ENCODE measurements around the gene RP2.

The RP2 gene

DNA sequence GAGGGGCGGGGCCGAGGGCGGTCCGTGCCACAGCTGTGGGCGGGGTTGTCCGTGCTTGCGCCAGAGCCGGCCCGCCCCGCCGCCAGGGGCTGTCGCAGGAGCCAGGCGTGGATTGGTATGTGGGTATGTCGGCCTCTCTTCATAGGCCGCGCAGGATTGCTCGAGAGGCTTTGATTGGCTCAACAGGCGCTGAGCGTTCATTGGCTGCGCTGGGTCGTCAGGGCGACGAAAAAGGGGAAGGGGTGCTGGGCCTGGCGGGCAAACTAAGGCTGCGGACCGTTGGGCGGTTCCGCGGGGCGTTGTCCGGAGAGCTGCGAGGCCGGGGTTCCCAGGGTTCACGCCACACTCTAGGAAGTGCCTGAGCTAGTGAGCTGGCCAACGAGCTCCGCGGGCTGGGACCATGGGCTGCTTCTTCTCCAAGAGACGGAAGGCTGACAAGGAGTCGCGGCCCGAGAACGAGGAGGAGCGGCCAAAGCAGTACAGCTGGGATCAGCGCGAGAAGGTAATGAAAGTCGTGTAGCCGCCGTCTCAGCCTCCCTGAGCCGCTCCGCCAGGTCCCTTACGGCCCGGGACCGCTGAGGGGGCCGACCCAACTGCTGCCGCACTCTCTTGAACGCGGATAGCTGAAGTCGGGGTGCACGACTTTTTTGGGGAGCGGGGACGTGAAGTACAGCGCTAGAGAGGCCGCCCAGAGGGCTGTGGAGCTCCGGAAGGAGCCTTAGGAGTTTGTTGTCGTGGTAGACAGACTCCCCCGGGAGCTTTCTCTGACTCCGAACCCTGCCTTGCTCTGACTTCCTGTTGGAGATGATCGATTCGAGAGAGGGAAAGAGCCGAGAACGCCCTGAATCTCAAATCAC is at the start of gene RP2:
RP2 (plus strand) TSS at position 343 of the 857 bp plus-strand sequence; CDS start at position 401, 58 bp downstream.
- peak; percentile 81 to 82 for DNase-seq

DNA sequence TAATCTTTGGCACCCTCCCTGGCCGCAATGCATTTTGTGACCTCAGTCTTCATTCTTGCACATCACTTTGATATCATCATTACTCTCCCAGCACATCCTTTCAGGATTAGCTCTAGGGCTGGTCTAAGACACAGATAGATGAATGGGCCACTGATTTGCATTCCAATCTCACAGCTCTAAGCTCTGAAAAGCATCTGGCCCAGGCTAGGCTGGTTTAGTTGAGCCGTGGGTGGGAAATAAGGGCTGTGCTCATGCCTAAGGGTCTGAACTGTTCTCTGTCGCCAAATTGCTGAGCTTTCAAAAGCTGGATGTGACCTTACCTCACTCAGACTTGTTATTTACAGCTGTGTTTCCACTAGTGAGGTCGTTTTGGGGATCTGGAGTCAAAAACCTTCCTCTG is 47.9 kb upstream of the RP2 start:
- no peak for DNase-seq

DNA sequence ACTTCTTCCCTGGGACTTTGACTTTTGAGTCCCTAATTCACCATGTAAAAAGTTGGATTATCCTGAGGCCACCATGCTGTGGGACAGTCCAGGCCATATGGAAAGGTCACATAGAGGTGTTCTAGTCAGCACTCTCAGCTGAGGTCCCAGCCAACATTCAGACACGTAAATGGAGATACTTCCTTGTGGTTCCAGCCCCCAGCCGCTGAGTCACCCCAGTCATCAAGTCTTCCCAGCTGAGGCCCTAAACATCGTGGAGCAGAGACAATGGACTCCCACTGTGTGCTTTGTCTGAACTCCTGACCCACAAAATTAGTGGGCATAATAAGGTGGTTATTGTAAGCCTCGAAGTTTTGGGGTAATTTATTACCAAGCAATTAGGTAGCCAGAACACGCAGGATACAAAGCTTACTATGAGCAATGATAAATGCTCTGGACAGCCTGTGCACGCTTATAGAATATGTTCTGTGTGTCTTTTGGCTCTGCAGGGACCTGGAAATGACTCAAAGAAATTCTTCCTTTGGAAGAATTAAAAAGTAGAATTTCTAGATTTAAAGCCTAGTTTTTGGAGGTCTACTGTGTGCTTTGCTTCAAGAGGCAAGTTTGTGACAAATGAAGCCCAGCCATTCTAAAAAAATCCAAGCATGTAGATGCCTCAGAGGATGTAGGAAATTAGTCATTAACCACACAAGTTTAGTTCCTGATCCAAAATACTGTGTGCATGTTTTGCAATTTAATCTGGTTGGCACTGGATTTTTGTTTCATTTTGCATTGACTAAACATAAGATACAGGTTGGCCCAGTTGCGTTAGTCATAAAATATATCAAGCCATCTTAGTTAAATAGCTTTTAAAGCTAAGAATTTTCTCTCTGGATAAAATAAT is 44.7 kb upstream of the RP2 start:
- DNase-seq, result no peak

DNA sequence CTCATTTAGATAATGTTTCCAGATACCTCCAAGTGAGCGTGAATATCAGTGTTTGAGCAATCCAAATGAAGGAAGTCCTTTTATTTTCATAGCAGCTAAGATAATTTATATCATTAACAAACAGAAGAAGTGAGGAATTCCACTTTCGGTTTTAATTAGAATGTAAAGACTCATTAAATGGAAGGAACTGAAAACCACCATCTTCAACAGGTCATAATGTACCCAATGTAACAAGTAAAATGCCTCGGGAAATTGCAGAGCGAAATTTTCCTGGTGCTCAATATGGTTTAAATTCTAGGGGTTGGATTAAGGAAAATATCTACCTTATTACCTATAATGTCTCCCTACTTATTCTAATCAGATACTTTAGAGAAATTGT is 44.0 kb upstream of the RP2 start:
- DNase-seq, result no peak

DNA sequence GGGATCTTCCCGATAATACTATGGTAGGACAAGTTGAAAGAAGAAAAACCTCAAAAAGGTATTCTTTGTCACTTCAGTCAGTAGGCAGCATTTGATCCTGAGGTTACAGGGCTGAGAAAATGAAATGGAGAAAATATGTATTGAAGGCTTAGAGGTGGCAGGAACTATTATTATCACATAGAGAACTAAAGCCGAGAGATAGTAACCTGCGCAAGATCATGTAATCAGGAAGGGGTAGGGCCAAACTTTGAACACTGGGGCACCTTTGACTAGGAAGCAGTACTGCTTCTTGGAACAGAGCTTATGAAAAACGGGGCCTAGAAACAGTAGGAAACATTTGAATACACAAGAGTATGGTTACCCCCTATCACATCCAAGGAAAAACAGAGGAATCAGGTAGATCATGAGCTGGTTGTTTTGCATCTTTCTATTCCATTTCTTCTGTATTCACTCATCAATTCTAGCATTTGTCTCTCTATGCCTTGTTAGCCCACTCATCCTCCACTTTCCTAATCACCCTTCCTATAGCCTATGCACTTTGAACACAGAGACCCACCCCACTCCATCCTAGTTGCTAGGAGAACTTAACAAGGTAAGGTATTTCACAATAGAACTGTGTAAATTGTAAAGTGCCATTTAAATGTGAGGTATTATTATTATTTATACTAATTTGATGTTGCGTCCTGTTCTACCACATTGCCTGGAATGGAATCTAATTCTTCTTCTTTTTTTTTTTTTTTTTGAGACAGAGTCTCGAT is 43.3 kb upstream of the RP2 start:
- DNase-seq, result no peak

DNA sequence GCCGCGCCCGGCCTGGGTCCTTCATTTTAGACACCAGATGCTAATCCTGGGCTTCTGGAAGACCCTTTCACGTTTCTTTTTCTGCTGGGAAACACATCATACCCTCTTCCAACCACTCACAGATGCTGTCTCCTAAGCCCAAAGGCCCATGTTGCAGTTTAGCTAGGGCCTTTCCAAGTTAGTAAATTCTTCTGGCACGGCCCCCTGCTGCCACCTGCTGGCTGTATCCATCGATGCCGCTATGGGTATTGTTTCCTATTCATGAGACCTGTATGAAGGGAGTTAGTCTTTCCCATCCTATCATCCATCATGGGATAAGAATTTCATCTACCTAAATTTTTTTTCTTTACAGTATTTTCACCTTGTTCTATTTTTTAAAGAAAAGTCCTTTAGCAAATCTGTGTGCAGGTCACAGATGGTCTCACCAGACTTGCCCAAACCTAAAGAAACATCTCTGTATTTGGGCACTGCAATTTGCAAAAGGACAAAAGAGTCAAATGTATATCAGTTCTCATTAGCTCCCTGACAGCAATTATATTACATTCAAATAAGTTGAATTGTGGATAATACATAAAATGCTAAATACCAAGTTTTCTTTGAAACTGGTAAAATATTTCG is 40.2 kb upstream of the RP2 start:
- DNase-seq, result peak; percentile 56 to 70

DNA sequence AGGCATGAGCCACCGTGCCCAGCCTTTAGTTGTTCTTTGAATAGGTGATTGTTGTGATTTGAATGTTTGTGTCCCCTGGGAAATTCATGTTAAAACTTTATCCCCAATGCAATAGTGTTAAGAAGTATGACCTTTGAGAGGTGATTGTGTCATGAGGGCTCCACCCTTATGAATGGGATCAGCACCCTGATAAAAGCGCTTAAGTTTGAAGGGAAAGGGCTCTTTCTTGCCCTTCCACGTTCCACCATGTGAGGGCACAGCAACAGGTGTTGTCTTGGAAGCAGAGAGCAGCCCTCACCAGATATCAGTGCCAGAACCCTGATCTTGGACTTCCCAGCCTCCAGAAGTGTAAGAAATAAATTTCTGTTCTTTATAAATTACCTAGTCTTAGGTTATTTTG is 33.7 kb upstream of the RP2 start:
- no peak for DNase-seq

DNA sequence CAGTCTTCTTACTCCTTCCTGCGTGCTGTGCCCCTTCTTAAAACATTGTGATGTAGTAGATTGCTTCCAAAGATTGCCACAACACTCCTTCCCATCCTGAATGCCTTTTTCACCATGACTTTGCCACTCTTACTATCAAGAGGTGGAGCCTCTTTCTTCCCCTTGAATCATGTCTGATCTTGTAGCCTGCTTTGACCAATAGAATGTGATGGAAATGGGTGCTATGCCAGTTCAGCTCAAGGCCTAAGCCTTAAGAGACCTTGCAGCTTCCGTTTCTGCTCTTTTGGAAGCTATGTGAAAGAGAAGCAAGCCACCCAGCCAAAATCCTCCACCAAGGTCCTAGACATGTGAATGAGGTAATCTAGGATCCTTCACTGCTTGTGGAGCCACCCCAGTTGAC is 31.6 kb upstream of the RP2 start:
- DNase-seq, result no peak

DNA sequence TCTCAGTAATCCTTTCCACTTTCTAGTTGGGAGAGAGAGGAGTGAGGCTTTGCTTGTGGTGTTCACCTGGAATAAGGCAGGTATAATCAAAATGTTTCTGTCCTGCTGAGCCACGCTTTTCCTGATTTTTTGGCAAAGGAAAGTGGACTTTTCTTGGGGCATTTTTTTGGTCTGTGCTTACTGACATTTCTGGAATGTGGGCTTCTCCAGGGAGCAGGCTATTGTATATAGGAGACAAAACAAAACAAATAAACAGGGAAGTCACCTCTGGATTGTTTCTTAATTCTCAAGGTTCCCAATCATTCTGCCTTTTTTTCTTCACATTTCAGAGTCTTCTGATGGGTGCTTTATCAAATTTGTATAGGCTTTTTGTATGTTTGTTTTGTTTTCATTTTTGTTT is 25.7 kb upstream of the RP2 start:
- DNase-seq, result no peak

DNA sequence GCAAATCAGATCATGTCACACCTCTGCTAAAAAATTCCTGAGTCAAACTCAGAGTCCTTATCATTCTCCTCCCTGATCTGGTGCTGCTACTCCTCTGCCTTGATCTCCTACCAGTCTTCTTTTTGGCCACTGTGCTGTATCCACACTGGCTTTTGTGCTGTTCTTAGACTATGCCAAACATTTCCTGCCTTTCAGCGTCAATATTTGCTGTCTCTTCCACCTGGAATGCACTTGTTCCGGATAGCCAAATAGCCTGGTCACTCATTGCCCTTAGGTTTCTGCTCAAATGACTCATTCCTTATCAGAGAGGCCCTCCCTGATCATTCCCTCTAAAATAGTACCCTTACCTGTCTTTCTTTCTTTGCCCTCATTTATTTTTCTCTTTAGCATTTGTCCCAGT is 24.4 kb upstream of the RP2 start:
- no peak for DNase-seq

DNA sequence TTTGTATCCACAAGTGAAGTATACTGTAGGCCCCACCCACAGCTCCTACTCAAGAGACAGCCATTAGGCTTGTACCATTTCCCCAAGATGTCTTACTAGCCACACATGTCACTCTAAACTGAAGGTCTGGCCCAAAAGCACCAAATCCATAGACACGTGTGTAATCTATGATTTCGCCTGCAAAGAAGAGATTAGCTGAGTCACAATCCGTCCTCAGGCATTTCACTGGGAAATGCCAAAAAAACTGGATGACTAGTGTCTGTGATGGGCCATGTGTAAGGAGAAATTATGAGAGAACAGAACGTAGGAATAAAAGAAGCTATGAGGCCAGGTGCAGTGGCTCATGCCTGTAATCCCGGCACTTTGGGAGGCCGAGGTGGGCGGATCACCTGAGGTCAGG is 21.9 kb upstream of the RP2 start:
- DNase-seq, result no peak

DNA sequence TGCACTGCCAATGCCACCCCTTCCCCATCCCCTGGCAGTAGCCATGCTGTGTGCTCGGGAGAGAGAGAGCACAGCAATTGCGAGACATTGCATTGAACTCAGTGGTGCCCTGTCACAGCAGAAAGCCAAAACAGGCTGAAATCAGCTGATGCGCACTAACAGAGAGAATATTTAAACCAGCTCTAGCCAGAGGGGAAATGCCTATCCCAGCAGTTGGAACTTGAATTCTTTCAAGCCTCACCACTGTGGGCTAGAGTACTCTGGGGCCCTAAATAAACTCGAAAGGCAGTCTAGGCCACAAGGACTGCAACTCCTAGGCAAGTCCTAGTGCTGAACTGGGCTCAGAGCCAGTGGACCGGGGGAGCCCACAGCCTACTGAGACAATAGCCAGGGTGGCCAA is 17.7 kb upstream of the RP2 start:
- DNase-seq, result no peak

DNA sequence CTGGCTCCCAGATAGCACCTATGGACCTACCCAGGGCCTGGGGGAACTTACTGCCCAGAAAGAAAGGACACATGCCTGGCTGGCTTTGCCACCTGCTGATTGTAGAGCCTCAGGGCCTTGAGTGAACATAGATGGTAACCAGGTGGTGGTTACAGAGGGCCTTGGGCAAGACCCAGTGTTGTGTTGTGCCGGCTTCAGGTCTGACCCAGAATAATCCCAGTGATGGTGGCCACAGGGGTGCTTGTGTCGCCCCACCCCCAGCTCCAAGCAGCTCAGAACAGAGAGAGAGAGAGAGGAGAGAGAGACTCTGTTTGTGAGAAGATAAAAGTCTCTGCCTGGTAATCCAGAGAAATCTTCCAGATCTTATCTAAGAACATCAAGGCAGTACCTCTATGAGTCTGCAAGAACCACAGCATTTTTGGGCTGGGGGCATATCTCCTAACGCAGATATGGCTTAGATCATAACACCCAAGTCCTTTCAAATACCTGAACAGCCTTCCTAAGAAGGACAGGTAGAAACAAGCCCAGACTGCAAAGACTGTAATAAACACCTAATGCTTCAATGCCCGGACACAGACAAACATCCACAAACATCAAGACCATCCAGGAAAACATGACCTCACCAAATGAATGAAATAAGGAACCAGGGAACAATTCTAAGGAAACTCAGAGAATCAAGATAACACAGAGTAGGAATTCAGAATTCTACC is 16.3 kb upstream of the RP2 start:
- DNase-seq, result no peak

DNA sequence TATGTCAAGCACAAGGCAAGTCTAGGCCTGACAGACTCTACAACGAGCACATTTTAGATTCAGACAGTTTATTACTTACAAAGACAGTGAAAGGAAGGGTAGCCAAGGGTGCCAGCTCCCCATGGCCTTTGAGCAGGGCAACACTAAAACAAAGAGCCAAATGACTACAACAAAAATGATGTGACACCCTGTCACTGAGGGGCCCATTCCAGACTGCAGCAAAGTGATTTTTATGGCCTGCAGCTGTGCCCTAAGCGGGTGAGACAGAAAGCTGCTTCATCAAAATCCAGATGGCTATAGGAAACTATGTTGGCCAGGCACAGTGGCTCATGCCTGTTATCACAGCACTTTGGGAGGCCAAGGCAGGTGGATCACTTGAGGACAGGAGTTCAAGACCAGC is 13.4 kb upstream of the RP2 start:
- DNase-seq, result no peak

DNA sequence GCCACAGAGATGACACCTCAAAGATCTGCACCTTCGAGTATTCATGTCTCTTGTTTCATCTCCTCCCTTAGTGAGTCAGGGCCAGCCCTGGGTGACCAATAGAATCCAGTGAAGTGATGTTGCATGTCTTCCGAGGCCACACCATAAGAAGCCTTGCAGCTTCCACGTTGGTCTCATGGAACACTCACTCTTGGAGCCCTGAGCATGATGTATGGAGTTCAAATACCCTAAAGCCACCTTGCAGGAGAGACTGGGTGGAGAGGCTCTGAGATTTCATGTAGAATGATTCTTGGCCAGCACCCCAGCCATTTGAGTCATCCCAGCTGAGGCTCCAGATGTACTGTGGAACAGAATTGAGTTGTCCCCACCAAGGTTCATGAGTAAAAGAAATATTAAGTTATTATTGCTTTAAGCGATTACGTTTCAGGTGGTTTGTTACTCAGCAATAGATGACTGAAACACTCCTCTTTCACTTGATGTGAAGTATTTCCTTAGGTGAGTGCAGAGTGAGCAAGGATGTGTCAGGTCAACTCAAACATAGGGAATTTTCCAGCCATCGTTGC is 5.0 kb upstream of the RP2 start:
- DNase-seq, result no peak

DNA sequence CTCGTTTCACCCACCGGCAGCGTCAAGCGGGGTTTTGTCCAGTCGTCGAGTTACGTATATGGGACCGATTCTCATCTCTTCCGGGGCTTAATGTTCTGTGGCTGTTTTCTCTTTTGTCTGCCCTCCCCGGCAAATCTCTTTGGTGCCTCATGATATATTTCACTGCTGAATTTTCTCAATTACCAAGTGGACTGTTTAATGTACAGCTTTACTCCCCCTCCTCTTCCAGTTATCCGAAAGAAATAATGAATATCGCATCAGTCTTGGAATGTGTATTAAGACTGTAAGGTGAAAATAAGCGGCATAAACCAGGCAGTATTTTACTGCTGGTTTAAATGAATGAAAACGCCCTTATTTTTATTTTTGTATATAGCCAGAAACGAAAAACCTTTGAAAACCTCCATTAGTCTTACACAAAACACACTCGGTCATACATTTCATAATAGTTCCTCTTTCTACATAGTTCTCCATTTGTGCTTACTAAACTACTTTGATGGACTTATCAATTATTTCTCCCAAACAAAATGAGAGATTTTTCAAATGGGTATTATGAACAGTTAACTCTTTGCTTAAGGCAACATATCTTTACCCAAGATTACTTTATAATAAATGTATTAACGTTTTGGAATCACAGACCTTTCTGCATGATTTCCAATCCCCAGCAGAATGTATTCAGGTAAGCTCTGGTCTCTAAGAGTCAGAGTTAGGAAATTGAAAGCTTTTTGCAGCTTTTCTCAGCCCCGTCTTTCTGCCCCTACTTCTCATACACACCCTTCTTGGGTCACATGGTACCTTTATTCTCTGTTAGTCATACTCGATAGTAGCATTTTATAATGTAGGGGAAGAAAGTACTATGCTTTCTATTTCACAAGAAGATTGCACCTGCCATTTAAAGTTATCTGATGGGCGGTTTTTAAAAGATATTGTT is 979 bp downstream of the RP2 start:
- DNase-seq, result no peak

DNA sequence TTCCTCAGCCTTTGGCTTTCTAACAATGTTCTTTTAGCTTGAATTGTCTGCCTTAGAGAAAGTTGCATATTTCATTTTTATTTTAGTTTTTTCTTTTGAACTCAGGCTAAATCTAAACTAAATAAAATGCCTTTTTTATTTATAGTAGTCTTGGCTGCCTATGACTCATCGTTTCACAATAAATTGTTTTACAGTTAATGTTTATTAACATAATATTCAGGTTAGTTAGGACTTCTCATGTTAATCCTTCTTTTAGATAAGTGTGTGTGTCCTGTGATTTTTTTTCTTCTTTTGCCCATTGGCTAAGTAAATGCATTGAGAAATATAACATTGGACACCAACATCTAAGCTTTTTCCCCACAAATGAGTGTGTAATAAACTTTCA is 1.6 kb downstream of the RP2 start:
- no peak for DNase-seq

DNA sequence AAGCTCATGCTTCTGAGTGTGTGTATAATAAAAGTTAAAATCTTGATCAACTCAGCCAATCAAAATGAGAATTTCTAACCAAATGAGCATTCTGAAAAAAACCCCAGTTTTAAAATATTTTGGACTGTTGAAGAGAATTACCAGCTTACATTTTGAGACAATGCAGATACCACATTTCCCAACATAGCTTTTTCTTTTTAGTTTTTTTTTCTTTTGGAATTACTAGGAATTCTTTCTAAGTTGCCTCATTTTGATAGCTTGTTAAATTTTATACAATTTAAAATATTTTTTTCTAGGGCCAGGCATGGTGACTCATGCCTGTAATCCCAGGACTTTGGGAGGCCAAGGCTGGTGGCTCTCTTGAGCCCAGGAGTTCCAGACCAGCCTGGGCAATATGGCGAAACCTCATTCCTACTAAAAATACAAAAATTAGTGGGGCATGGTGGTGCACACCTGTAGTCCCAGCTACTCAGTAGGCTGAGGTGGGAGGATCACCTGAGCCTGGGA is 2.2 kb downstream of the RP2 start:
- DNase-seq, result no peak

DNA sequence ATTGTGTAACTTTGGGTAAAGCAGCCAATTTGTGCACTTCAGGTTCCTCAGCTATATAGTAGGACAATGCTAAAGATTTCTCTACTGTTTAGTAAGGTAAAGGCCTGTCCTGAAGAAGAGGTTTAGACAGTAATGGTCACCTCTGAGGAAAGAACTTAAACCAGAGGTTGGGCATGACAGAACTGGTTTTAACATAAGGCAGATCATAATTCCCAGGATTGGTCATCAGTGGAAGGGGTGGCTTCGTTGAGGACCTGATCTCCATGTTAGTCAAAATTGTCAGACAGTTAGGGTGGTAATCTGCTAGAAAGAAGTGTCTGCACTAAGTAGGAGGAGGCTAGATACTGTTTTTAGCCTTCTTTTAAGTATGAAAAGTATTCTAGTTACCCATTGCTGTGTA is 4.1 kb downstream of the RP2 start:
- no peak for DNase-seq

DNA sequence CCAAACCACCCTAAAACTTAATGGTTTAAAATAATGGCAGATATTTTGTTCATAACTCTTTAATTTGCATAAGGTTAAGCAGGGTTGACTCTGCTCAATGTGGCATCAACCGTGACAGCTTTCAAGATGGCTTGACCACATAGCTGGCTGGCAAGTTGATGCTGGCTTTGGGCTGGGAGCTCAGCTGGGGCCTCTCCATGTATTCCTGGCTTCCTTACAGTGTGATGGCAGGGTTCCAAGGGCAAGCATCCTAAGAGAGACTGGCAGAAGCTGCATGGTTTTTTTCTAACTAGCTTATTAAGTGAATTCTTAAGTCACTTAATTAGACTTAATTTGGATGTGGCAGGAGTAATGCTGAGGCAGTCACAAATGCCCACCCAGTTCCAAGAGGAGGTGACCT is 4.5 kb downstream of the RP2 start:
- DNase-seq, result no peak

DNA sequence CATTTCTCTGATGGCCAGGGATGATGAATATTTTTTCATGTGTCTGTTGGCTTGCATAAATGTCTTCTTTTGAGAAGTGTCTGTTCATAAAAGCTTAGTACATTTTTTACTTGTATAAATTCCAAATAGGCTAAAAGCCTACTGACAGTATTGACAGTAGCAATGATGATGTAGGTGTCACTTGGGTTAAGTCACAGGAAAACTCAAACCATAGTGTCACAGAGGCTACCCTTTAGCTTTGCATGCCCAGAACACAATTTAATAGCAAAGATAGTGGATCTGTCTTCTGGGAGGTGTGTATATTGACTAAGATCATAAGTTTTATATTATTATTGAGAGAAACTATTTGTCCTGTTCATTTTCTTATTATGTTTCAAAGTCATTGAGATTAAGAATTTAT is 8.1 kb downstream of the RP2 start:
- no peak for DNase-seq
